Stimulated activated CD4-positive, alpha-beta T cell treated with anti-CD3 and anti-CD28 coated beads, Interleukin-15, amount 100 ng/mL, for 1 hour (primary cell): ENCODE data around the gene RPRML.
"Not testable (repeated sequence)": the region's sequence is repeated elsewhere in the genome, so short reads cannot be mapped to it uniquely, and the experiment has no call there.

Source experiments
- DNase-seq, 2 donors: peaks; one replicate each; pipeline ENCODE4 v3.0.0-alpha.2; 2020; ENCODE audit warnings: low read depth in 1 of 2, low spot score in 1 of 2

Gene RPRML

GRCh38 chr17:46976626-46977270, 2.3 kb downstream of the RPRML start:
- DNase-seq: no peak

GRCh38 chr17:46975287-46975686, 3.8 kb downstream of the RPRML start:
- no peak for DNase-seq

GRCh38 chr17:46974086-46974485, 5.0 kb downstream of the RPRML start:
- no peak for DNase-seq

- no peak for DNase-seq
Observed at GRCh38 chr17:46972346-46972745, 6.7 kb downstream of the RPRML start.

- no peak for DNase-seq
Observed at GRCh38 chr17:46971647-46972300, 7.3 kb downstream of the RPRML start.

GRCh38 chr17:46968896-46969295, 10.2 kb downstream of the RPRML start:
- no peak for DNase-seq

- DNase-seq: no peak
Observed at GRCh38 chr17:46968224-46968834, 10.7 kb downstream of the RPRML start.

GRCh38 chr17:46964315-46965265, 14.5 kb downstream of the RPRML start:
- DNase-seq: no peak

- no peak for DNase-seq
Observed at GRCh38 chr17:46963571-46963970, 15.5 kb downstream of the RPRML start.

GRCh38 chr17:46962374-46962790, 16.7 kb downstream of the RPRML start:
- DNase-seq: no peak

GRCh38 chr17:46960152-46960551, 18.9 kb downstream of the RPRML start:
- no peak for DNase-seq

- DNase-seq: no peak
Observed at GRCh38 chr17:46958041-46958591, 20.9 kb downstream of the RPRML start.

- DNase-seq: not testable (repeated sequence)
Observed at GRCh38 chr17:46953191-46953590, 25.9 kb downstream of the RPRML start.

GRCh38 chr17:46952115-46952514, 26.9 kb downstream of the RPRML start:
- no peak for DNase-seq

- DNase-seq: no peak
Observed at GRCh38 chr17:46951706-46952105, 27.3 kb downstream of the RPRML start.

- DNase-seq: no peak
Observed at GRCh38 chr17:46950997-46951621, 27.9 kb downstream of the RPRML start.

- no peak for DNase-seq
Observed at GRCh38 chr17:46950342-46950996, 28.6 kb downstream of the RPRML start.

- no peak for DNase-seq
Observed at GRCh38 chr17:46949291-46950174, 29.5 kb downstream of the RPRML start.

GRCh38 chr17:46948544-46948943, 30.5 kb downstream of the RPRML start:
- DNase-seq: no peak
